ENCODE measurements around the gene ADAMTSL1.
A peak's percentile ranks its signal among the peaks of the same experiment; 100 is the strongest.

Gene ADAMTSL1

DNA sequence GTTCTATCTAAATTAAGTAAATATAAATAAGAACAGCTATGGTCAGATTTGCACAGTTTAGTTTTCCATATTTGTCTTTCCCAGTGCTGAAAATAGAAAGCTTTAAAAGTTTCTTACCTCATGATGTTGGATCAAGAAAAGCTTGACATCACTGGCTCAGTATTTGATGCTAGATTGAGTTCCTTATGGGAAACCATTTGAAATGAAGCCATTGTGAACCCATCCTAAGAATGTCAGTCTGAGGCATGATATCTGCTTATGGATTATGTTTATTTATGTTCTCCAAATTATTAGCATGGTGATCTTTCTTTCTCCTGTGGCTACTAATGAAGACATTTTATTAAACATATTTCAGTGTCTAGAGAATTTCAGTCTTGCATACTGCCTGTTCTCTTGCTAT lies 143.0 kb downstream of the ADAMTSL1 start:
- DNase-seq, result no peak

DNA sequence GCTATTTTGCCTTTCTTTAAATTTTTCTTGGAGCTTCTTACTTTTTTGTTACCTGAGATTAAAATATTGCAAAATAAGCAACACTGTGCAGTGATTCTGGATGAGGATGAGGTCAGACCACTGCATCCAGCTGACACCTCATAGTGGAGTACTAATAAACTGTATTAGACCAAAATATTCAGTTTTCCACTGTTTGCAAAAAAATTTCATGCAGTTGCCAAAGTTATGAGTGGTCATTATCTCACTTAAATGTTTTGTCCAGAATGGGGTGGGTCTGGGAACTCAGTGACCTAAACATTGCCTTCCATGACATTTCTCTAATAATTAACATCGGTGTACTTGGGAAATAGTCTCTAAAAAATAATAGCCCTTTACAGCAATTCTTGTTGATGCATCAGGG lies 143.8 kb downstream of the ADAMTSL1 start:
- DNase-seq, result no peak

DNA sequence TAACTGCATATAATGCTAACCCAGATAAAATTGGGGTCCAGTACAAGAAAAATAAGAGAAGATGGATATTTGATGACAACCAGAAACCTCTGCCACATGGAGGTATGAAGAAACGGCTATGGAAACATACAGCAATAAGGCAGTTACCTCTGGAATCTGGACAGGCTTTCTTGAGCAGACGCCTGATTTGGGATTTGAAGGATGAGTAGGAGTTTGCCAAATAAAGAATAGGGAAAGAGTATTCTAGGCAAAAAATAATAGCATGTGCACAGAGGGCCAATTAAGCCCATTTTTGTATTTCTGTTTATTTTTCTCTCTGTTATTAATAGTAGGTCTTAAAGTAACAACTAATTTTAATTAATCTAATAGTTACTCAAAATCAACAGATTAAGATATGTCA lies 144.9 kb downstream of the ADAMTSL1 start:
- no peak for DNase-seq

DNA sequence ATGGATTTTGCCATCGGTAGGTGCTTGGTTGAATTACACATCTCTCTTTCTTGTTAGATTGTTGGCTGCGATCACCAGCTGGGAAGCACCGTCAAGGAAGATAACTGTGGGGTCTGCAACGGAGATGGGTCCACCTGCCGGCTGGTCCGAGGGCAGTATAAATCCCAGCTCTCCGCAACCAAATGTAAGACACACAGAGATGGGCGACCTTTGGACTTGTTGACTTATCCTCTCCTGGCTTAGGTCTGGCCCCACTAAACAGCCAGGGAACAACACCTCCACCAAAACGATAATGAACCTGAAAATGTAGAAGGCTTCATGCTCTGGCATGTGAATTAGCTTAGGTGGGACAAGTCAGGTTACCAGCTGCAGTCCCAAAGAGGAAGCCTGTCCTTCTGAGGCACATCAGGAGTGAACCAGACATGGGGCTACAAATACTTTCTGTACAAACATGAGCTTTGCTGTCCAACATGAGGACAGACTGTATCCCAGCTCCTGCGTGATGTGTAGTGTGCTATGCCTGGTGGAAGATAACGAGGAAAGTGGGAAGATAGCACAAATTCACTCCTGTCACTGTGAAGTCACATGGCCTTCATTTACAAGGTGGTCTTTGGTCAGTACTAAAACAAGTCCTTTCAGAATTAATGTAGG lies 148.4 kb downstream of the ADAMTSL1 start:
- no peak for DNase-seq

DNA sequence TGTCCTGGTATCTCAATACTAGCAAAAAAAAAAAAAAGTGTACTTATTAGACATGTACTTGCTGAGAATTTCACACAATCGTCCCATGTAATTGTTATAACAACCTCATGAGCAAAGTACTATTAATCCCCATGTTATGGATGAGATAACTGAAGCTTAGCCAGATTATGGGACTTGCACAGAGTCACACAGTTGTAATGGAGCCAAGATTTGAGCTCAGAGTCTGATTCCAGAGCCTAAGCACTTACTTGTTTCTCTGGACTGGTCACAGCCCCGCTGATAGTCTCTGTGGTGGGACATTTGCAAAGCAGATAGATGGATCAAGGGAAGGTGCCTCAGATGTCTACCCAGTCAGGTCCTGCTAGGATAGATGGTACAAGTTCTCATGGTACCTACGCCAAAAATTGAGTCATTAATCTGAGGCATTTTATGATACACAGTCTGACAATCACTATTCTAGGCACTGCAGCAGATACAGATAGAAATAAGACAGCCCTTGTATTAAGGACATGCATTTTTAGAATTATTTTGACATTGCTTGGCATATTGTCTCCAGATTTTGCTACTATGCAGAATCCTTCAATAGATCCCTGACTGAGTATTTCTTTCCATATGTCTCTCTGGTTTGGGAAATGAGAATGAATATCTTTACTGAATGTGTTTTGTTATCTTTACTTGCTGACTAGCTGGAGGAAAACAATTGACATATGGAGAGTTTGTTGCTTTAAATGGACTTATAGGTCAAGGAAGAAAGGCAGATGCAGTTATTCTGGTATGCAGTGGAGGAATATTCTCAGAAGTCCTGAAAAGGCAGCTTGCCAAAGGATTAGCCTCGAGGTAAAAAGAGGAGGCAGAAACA lies 149.5 kb downstream of the ADAMTSL1 start:
- DNase-seq, result no peak

DNA sequence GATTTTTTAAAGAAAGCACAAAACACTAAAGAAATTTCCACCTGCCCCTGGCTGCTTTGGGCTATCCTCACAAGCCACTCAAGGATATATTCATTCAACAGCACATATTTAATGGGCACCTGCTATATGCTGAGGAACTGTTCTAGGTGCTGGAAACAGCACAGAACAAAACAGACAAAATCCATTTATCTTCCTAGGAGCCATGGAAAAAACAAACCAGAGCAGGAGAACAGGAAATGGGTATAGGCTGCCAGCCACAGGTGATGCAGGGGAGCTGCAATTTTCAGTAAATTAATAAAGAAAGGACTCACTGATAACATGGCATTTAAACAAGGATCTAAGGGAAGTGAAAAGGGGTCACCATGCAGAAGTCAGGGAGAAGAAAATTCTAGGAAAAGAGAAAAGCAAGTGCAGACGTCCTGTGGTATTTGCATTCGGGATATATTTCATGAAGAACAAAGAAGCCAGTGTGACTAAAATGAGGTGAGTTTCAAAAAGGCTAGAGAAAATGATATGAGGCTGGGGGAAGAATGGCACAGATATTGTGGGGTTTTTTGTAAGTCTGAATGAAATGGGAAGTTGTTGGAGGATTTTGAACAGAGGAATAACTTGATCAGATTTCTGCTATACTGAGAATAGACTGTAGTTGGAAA lies 152.2 kb downstream of the ADAMTSL1 start:
- no peak for DNase-seq

DNA sequence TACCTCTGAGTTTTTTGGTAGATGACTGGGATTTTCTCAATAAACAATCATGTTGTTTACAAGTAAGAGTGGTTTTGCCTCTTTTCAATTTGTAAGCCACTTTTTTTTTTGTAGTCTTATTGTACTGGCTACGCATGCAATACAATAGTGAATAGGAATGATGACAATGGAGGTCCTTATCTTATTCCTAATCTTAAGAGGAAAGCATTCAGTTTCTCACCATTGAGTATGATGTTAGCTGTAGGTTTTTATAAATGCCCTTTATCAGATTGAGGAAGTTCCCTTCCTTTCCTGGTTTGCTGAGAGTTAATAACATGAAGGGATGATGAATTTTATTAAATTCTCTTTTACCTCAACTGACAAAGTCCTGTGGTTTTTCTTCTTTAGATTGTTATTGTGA lies 155.2 kb downstream of the ADAMTSL1 start:
- no peak for DNase-seq

DNA sequence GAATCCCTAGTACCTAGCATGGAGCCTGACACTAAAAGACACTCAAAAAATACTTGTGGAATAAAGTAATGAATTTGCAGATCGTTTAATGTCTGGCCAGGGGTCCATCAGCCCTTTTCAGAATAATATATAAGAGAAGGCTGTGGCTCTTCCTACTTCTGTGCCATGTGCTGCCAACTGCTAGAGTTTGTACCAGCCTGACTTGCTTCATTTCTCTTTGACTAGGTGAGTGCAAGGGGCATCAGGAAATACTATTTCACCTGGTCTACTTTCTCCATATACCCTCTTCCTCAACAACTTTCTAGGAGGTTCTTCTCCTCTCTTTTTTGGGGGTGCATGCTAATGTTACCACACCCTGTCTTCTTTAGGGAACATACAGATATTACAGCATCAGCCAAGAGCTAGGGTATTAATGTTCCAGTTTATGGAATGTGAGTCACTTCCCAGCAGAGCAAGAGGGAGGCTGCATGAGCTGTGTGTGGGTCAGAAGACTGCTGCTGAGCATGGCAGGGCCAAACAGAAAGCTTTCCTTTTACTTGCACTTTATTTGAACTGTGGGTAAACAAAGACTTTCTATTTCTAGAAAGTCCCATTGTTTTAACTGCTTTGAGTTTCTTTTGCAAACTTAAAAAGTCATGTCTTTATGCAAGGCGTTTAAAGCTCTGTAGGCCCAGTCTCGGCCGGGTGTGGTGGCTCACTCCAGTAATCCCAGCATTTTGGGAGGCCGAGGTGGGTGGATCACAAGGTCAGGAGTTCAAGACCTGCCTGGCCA lies 158.9 kb downstream of the ADAMTSL1 start:
- DNase-seq, result no peak

DNA sequence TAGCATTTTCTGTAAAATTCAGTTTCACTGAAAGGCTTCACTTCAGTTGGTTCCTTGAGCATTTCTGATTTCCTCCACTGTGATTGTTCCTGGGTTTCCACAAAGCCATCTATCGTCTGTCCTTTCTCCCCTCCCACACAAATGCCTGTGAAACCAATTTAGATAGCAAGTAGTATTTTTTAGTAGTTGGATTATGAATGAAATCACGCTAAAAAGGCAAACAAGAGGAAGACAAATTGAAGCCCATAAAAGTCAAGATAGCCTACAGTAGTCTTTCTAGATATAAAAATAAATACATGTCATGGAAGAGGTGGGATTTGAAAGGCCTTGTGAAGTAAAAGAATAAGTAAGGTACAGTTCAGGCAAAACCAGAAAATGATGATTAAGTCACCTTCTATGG lies 162.8 kb downstream of the ADAMTSL1 start:
- DNase-seq, result no peak

DNA sequence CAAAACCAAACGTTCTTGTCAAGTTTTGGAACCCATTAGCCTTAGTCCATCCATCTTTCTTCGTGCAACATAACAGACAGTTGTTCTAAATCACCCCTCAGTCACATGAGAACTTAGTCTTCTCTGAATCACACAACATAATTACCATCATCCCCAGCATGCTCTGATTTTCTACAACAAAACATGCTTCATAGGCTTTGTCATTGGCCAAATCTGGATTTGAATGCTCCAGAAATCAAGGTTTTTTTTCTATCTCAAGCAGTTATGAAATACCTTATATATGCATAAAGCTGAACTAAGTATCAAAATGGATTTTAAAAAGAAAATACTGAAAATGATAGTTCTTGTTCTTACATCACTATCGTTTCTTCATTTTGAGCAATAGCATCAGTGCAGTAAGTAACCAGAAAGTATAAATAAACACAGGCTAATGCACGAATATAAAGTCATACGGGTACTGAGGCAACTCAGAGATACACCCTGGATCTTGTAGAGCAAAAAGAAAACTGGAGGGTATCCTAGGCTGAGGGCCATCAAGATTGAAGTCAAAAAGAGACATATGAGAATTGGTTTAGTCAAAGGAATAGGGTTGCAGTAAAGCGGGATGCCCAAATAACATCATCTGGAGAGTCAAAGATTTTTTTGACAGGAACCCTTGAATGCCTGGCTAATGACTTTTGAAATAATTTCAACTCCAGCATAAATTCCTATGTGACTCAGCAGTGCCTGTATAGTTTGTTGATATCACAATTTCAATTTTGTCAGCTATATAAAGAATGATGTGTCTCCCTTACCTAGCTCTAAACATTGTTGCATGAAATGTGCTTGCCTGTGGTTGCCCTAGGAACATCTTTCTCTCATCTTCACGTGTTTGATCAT lies 164.7 kb downstream of the ADAMTSL1 start:
- no peak for DNase-seq

DNA sequence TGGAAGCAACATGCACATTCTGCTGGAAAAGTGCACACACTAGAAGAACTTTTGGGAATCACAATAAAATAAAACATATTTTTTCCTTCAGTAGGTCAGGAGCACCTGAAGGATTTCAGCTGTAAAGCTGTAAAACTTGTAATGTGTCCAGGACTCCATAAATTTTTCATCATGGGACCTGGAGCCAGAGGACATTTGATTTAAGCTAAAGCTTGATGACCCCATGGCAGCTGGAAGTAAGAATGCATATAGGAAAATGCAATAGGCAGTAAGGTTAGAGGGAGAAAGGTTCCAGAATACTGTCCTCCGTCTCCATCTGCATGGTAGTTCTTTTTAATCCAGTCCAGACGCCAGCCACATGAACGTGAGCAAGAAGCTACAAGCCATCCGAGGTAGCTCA lies 166.0 kb downstream of the ADAMTSL1 start:
- DNase-seq, result no peak

DNA sequence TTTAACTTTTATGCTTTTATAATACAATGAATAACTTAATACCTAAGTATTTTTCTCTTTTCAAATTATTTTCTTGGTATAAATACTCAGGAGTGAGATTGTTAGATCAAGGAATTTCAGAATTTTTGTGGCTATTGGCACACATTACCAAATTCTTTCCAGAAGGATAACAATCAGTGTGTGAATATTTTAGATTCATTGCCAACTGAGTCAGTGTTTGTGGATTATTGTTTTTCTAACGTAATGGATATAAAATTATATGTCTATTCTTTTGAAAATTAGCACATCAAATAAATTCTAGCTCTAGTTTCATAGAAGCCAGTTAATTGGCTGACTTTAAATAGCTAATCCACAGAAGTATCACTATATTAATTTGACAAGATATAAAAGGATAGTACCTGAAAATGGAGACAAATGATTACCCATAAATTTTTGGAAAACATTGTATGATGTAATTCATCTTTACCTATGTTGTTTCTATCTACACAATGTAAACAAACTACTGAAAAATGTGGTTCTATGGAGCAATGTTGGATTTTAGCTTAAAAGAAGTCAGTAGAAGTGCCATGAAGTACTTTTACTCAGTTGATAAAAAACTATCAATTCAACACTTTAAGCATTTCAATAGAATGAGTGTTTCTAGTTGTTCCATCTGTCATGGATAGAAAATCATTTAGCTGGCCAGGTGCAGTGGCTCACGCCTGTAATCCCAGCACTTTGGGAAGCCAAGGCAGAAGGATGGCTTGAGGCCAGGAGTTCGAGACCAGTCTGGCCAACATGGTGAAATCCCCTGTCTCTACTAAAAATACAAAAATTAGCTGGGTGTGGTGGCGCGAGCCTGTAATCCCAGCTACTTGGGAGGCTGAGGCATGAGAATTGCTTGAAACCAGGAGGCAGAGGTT lies 185.1 kb downstream of the ADAMTSL1 start:
- DNase-seq, result no peak

DNA sequence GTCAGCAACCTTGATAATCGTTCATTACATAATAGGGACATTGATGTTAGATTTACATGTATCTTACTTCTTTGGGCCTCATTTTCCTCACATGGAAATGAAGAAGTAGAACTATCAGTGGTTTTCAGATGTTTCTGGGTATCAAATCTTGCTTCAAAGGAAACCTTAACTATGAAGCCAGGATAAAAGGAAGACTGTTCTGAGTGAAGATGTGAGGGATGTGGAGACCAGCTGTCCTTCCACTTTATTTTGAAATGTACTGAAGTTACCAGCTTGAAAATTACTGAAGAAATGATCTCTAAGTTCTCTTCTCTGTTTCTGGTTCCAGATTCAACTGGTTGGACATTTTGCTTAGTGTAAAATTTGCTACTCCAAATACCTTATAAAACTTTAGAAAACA lies 186.0 kb downstream of the ADAMTSL1 start:
- no peak for DNase-seq

DNA sequence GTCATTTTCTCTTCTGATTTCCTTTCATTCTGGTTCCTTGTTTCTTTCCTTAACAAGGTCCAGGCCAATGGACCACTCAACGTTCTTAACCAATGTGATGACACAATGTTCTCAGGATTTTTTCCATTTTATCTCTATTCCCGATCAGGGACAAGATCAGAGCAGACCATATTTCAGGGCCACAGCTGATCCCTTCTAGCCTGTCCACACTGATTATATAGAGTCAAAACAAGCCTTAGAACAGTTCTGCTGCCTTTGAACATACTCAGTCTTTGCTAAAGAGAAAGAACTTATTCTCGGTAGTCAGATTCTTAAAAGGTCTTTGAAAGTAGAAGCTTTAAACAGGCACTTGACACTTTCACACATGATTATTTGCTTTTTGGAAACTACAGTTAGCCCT lies 188.4 kb downstream of the ADAMTSL1 start:
- DNase-seq, result no peak

DNA sequence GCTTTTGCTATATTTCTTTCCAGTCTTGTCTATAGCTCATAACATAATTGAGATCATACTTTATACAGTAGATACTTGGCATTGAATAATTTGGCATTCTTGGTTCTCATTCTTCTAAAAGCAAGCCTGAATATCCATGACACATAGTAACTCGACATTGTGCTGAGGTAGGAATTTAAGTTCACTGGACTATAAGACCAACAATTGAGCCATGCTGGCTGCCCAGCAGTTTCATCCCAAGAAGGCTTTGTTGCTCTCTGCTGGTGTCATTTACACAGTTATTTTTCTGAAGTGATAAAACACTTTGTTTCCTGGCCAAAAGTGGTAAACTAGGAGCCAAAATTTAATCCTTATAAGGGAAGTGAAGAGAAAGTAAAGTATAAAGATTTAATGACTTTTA lies 192.0 kb downstream of the ADAMTSL1 start:
- DNase-seq, result no peak

DNA sequence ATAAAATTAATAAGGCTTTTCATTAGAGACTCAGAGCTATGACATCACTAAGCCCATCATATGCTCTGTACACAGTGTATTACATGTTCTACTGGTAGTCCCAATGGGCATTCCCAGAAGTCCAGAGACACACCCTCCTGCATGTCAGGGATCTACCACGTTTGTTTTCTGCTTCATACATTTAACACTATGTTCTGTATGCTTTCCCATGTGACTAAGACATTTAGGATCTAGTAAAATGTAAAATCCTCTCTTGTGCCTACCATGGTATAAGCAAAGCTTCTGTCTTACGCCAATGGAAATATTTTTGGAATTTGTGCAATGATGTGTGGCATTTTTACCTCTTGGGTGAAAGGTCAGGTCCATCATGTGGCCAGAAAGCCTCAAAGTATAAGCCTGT lies 192.4 kb downstream of the ADAMTSL1 start:
- no peak for DNase-seq

DNA sequence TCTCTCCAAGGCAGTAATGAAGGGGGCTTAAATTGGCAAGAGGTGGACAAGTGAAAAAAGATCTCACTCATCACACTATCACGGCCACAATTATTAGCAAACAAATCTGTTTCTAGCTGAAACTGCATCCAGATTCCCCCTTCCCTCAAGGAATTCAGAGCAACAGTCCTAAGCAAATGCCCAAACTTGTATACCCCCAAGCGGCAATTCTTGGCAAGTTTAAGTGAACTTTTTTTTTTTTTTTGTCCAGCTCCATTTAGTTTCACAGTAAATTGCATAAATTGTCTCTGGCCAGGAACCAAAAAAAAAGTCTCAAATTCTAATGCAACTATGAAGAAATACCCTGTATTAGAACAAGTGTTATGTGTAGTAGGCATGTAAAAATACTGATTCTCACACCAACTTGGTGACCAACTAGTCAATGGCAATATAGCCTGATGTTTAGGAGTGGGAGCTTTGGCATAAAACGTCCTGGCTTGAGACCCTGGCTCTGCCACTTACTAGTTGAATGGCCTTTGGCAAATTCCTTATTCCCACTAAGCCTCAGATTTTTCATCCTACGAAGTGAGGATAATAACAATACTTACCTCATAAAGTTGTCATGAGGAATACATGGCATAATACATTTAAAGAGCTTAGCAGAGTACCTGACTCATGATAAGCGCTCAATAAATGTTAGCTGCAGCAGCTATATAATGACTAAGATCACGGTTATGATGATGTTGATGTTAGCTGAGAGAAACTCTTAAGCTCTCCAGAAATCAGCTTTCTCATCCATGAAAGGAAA lies 193.2 kb downstream of the ADAMTSL1 start:
- peak; percentile 3 for DNase-seq

DNA sequence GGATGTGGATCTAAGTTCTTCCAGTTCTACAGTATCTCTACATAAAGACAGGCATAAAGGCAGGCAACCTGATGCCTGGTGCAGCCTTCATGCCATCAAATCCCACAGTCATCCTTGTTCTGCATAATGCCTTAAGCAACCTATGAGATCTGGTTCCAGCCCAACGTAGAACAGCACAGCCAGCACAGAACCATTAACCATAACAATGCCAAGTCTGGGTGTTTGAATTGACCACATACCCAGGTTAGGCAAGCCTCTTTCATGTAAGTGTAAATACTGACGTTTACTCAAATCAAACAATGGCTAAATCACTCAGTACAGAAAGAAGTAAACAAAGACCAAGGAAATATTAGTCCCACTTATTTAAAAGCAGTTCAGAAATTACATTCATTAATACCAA lies 195.0 kb downstream of the ADAMTSL1 start:
- DNase-seq, result no peak

DNA sequence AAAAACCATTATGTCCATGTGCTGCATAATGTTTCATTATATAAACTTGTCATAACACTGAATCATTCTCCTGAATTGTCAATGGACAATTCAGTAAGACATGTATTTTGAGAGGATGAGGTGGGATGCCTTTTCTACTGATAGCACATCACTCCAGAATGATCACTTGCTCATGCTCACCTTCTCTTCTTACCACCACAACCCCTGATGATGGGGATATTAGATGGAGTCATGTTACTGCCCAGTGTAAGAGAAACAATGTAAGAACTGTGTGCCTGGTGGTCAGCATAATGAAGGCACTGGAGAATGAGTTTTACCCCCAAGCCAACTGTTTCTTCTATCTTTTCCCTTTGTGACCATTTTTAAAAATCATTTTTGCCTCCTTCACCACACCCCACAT lies 198.8 kb downstream of the ADAMTSL1 start:
- no peak for DNase-seq

DNA sequence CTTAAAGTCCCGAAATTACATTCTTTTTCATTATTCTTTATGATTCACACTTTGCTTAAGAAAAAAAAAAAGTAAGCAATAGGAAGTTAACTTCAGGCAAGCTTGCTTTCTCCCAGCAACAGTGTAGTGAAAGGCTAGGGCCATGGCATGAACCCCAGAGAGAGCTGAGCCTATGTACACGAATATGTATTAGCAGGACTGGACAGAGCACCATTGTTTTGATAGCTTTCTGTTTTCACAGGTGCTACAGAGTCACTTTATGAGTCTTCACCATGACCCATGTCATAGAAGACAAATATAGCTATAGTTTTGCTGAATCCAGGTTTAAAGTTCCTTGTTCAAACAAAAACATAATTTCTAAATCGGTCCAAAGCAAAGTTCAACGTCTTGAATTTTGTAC lies 199.2 kb downstream of the ADAMTSL1 start:
- no peak for DNase-seq

Measured in NCI-H1092 (cell line).